HepG2 (cell line): ENCODE measurements around the gene AKAP1. TPM values are rescaled to one million over a fixed set of nuclear protein-coding genes. Genes with fewer than 3 reads are reported as not detected.

Source experiments
- CBFB ChIP-seq: sonication (generic); formaldehyde crosslinking; IDR thresholded peaks from 2 replicates; pipeline ENCODE4 v1.4.0; 2020; ENCODE audit warnings: missing genetic modification reagents
- KDM2A ChIP-seq: sonication (generic); formaldehyde crosslinking; IDR thresholded peaks from 2 replicates; pipeline ENCODE4 v1.4.0; 2020; ENCODE audit warnings: low read depth, missing genetic modification reagents, borderline replicate concordance
- KDM6A ChIP-seq: IDR thresholded peaks from 2 replicates; pipeline ENCODE4 v1.6.1; 2016; ENCODE audit warnings: low read depth
- MTA1 ChIP-seq: sonication (generic); formaldehyde crosslinking; IDR thresholded peaks from 2 replicates; pipeline ENCODE4 v1.4.0; 2020; ENCODE audit warnings: missing genetic modification reagents, mild to moderate bottlenecking, borderline replicate concordance
- NRL ChIP-seq: sonication (generic); formaldehyde crosslinking; IDR thresholded peaks from 2 replicates; pipeline ENCODE4 v1.5.0; 2020; ENCODE audit warnings: missing genetic modification reagents, mild to moderate bottlenecking, moderate library complexity, borderline replicate concordance
- RARA ChIP-seq: IDR thresholded peaks from 2 replicates; pipeline ENCODE4 v1.6.1; 2016; ENCODE audit warnings: missing genetic modification reagents, missing compliant biosample characterization
- SALL1 ChIP-seq: sonication (generic); formaldehyde crosslinking; IDR thresholded peaks from 2 replicates; pipeline ENCODE4 v1.8.0; 2022; ENCODE audit warnings: mild to moderate bottlenecking, missing genetic modification reagents
- U2AF1 ChIP-seq: fragments of 200-400 bp; formaldehyde crosslinking; optimal IDR thresholded peaks from 2 replicates; pipeline ENCODE3; 2017; ENCODE audit warnings: mild to moderate bottlenecking, low read depth, low read length
- YY1 ChIP-seq: IDR thresholded peaks from 2 replicates; pipeline ENCODE4 v1.6.1; 2011; ENCODE audit warnings: low read length, low read depth, moderate library complexity, mild to moderate bottlenecking; ENCODE audit not compliant: insufficient read depth, insufficient replicate concordance
- ZC3H13 ChIP-seq: sonication (generic); formaldehyde crosslinking; IDR thresholded peaks from 2 replicates; pipeline ENCODE4 v1.8.1; 2023; ENCODE audit warnings: mild to moderate bottlenecking, missing genetic modification reagents, moderate library complexity
- ZFP36 ChIP-seq: fragments of 150-350 bp; IDR thresholded peaks from 2 replicates; pipeline ENCODE4 v1.6.1; 2018; ENCODE audit warnings: borderline replicate concordance, low read length, low read depth; ENCODE audit not compliant: partially characterized antibody
- ZFX ChIP-seq: sonication (generic); formaldehyde crosslinking; IDR thresholded peaks from 2 replicates; pipeline ENCODE4 v1.4.0; 2020; ENCODE audit warnings: mild to moderate bottlenecking, low read depth, missing genetic modification reagents, moderate library complexity
- ZNF3 ChIP-seq: IDR thresholded peaks from 2 replicates; pipeline ENCODE4 v1.7.0; 2017; ENCODE audit warnings: inconsistent platforms
- ZSCAN31 ChIP-seq: sonication (generic); formaldehyde crosslinking; IDR thresholded peaks from 2 replicates; pipeline ENCODE4 v1.5.0; 2020; ENCODE audit warnings: low read depth, mild to moderate bottlenecking, missing genetic modification reagents
- polyA plus RNA-seq, 8 experiments: library from polyadenylated mRNA; depleted of rRNA in 3 of 8; stranded (reverse) in 7 of 8; unstranded in 1 of 8; fragments of >200 nt; fragmentation: Illumina TruSeq in 4 of 8; extraction: Trizol in 4 of 8; gene quantifications; 2 replicates each; pipeline versions ENCODE4 v1.2.1 to v1.2.3, GENCODE V29; 2011 to 2016; ENCODE audit warnings: low read depth in 4 of 8, missing spikeins in 1 of 8, mixed read lengths in 1 of 8; ENCODE audit not compliant: insufficient read depth in 1 of 8
- total RNA-seq, 5 experiments: library from RNA; depleted of rRNA; stranded (reverse); fragments of >200 nt; fragmentation: Illumina TruSeq; extraction: Trizol; gene quantifications; 2 replicates each; pipeline ENCODE4 v1.2.3, GENCODE V29; 2016; ENCODE audit warnings: low read depth in 1 of 5
- TF ChIP-seq, protein P1 (sequence below): sonication (generic); formaldehyde crosslinking; IDR thresholded peaks from 2 replicates; pipeline ENCODE4; 2020; ENCODE audit warnings: missing genetic modification reagents, mild to moderate bottlenecking, borderline replicate concordance
- TF ChIP-seq, protein P2 (sequence below): sonication (generic); formaldehyde crosslinking; IDR thresholded peaks from 2 replicates; pipeline ENCODE4 v1.9.0; 2021; ENCODE audit warnings: mild to moderate bottlenecking, missing genetic modification reagents
- TF ChIP-seq, protein P3 (sequence below): sonication (generic); formaldehyde crosslinking; IDR thresholded peaks from 2 replicates; pipeline ENCODE4 v1.5.0; 2020; ENCODE audit warnings: missing genetic modification reagents, mild to moderate bottlenecking, borderline replicate concordance
- TF ChIP-seq, protein P4 (sequence below): sonication (generic); formaldehyde crosslinking; IDR thresholded peaks from 2 replicates; pipeline ENCODE4 v1.4.0; 2020; ENCODE audit warnings: mild to moderate bottlenecking, missing genetic modification reagents

AKAP1 gene
- total and polyA plus RNA-seq, 2 of the 13 experiments (the other 11 are each of a cell fraction or from before 2014, with no cell fraction given) = 101 to 131 TPM

DNA sequence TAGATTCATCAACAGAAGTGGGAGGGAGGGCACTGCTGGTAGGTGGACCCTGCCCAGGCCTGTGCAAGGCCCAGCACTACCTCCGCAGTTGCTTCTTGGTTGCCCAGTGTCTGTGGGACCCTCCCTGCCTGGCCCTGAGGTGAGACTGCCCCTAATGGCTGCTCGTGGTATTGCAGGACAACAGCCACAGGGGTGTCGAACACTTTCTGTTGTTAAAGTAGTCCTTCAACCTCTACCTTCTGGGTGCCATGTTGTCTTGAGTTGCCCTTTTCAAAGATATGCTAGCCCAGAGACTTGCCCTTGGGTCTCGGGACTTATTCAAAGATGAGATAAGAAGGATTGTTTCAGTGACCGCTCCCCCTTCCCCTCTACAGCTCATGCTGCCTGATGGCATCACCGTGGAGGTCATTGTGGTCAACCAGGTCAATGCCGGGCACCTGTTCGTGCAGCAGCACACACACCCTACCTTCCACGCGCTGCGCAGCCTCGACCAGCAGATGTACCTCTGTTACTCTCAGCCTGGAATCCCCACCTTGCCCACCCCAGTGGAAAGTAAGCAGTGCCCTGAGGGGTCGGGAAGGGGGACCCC lies 29.1 kb downstream of the AKAP1 start (continued):
- TF ChIP-seq, protein P1, sequence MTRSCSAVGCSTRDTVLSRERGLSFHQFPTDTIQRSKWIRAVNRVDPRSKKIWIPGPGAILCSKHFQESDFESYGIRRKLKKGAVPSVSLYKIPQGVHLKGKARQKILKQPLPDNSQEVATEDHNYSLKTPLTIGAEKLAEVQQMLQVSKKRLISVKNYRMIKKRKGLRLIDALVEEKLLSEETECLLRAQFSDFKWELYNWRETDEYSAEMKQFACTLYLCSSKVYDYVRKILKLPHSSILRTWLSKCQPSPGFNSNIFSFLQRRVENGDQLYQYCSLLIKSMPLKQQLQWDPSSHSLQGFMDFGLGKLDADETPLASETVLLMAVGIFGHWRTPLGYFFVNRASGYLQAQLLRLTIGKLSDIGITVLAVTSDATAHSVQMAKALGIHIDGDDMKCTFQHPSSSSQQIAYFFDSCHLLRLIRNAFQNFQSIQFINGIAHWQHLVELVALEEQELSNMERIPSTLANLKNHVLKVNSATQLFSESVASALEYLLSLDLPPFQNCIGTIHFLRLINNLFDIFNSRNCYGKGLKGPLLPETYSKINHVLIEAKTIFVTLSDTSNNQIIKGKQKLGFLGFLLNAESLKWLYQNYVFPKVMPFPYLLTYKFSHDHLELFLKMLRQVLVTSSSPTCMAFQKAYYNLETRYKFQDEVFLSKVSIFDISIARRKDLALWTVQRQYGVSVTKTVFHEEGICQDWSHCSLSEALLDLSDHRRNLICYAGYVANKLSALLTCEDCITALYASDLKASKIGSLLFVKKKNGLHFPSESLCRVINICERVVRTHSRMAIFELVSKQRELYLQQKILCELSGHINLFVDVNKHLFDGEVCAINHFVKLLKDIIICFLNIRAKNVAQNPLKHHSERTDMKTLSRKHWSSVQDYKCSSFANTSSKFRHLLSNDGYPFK (CRISPR knock-in tag) = peak; percentile 30; the same call in 1 of the 2 replicates
- TF ChIP-seq KDM2A = 0 out of 2 replicates have a peak, but pooled peaks have one; percentile 29
- no peak for TF ChIP-seq ZNF3 (CRISPR knock-in tag)
- TF ChIP-seq CBFB (CRISPR knock-in tag) = no peak
- TF ChIP-seq, protein P2, sequence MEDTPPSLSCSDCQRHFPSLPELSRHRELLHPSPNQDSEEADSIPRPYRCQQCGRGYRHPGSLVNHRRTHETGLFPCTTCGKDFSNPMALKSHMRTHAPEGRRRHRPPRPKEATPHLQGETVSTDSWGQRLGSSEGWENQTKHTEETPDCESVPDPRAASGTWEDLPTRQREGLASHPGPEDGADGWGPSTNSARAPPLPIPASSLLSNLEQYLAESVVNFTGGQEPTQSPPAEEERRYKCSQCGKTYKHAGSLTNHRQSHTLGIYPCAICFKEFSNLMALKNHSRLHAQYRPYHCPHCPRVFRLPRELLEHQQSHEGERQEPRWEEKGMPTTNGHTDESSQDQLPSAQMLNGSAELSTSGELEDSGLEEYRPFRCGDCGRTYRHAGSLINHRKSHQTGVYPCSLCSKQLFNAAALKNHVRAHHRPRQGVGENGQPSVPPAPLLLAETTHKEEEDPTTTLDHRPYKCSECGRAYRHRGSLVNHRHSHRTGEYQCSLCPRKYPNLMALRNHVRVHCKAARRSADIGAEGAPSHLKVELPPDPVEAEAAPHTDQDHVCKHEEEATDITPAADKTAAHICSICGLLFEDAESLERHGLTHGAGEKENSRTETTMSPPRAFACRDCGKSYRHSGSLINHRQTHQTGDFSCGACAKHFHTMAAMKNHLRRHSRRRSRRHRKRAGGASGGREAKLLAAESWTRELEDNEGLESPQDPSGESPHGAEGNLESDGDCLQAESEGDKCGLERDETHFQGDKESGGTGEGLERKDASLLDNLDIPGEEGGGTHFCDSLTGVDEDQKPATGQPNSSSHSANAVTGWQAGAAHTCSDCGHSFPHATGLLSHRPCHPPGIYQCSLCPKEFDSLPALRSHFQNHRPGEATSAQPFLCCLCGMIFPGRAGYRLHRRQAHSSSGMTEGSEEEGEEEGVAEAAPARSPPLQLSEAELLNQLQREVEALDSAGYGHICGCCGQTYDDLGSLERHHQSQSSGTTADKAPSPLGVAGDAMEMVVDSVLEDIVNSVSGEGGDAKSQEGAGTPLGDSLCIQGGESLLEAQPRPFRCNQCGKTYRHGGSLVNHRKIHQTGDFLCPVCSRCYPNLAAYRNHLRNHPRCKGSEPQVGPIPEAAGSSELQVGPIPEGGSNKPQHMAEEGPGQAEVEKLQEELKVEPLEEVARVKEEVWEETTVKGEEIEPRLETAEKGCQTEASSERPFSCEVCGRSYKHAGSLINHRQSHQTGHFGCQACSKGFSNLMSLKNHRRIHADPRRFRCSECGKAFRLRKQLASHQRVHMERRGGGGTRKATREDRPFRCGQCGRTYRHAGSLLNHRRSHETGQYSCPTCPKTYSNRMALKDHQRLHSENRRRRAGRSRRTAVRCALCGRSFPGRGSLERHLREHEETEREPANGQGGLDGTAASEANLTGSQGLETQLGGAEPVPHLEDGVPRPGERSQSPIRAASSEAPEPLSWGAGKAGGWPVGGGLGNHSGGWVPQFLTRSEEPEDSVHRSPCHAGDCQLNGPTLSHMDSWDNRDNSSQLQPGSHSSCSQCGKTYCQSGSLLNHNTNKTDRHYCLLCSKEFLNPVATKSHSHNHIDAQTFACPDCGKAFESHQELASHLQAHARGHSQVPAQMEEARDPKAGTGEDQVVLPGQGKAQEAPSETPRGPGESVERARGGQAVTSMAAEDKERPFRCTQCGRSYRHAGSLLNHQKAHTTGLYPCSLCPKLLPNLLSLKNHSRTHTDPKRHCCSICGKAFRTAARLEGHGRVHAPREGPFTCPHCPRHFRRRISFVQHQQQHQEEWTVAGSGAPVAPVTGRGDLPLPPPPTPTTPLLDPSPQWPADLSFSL = no peak
- no peak for TF ChIP-seq RARA (CRISPR knock-in tag)
- peak; percentile 52; the same call in 1 of the 2 replicates for TF ChIP-seq ZFX (CRISPR knock-in tag)
- peak; percentile 36; the same call in 1 of the 2 replicates for TF ChIP-seq MTA1
- no peak for TF ChIP-seq ZC3H13
- TF ChIP-seq ZSCAN31 = 0 out of 2 replicates have a peak, but pooled peaks have one; percentile 5
- TF ChIP-seq ZFP36 = no peak
- TF ChIP-seq YY1 = no peak
- TF ChIP-seq U2AF1 = no peak
- TF ChIP-seq SALL1 (CRISPR knock-in tag) = peak; percentile 33; the same call in 1 of the 2 replicates
- TF ChIP-seq, protein P3, sequence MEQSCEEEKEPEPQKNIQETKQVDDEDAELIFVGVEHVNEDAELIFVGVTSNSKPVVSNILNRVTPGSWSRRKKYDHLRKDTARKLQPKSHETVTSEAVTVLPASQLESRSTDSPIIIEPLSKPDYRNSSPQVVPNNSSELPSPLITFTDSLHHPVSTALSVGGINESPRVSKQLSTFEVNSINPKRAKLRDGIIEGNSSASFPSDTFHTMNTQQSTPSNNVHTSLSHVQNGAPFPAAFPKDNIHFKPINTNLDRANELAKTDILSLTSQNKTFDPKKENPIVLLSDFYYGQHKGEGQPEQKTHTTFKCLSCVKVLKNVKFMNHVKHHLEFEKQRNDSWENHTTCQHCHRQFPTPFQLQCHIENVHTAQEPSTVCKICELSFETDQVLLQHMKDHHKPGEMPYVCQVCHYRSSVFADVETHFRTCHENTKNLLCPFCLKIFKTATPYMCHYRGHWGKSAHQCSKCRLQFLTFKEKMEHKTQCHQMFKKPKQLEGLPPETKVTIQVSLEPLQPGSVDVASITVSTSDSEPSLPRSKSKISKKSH (CRISPR knock-in tag) = 0 out of 2 replicates have a peak, but pooled peaks have one; percentile 50
- peak; percentile 74; the same call in 1 of the 2 replicates for TF ChIP-seq NRL (CRISPR knock-in tag)
- TF ChIP-seq KDM6A (CRISPR knock-in tag) = 0 out of 2 replicates have a peak, but pooled peaks have one; percentile 22
- TF ChIP-seq, protein P4, sequence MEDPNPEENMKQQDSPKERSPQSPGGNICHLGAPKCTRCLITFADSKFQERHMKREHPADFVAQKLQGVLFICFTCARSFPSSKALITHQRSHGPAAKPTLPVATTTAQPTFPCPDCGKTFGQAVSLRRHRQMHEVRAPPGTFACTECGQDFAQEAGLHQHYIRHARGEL (CRISPR knock-in tag) = no peak
